Endodermal cell (in vitro differentiated cells): ENCODE data around the gene SH3BP5L. TPM values are rescaled to one million over a fixed set of nuclear protein-coding genes. Genes with fewer than 3 reads are reported as not detected.
"Not testable (repeated sequence)": the region's sequence is repeated elsewhere in the genome, so short reads cannot be mapped to it uniquely, and the experiment has no call there.

Experiments used
- DNase-seq: peaks from one replicate; pipeline ENCODE4 v3.0.0-alpha.2; 2017
- H3K27ac ChIP-seq: 2 replicates; pipeline ENCODE4 v1.5.1; 2013; ENCODE audit warnings: mild to moderate bottlenecking, low read depth, low read length, moderate library complexity
- H3K27me3 ChIP-seq: 2 replicates; pipeline ENCODE4 v1.6.1; 2013; ENCODE audit warnings: mild to moderate bottlenecking, low read length, moderate library complexity; ENCODE audit not compliant: insufficient read depth, control insufficient read depth, poor library complexity, severe bottlenecking
- H3K36me3 ChIP-seq: 2 replicates; pipeline ENCODE4 v1.7.0; 2013; ENCODE audit warnings: mild to moderate bottlenecking, low read length, moderate library complexity; ENCODE audit not compliant: control insufficient read depth, insufficient read depth
- H3K4me1 ChIP-seq: one replicate; pipeline ENCODE4 v1.7.0; 2013; ENCODE audit warnings: low read length; ENCODE audit not compliant: control insufficient read depth, insufficient read depth
- H3K4me3 ChIP-seq: 2 replicates; pipeline ENCODE4 v1.5.1; 2013; ENCODE audit warnings: mild to moderate bottlenecking, low read length, moderate library complexity
- H3K9ac ChIP-seq: 2 replicates; pipeline ENCODE4 v1.6.1; 2013; ENCODE audit warnings: mild to moderate bottlenecking, low read length, moderate library complexity; ENCODE audit not compliant: poor library complexity, severe bottlenecking; ENCODE audit errors: extremely low read depth
- H3K9me3 ChIP-seq: 2 replicates; pipeline ENCODE4 v1.6.1; 2013; ENCODE audit warnings: mild to moderate bottlenecking, low read length, moderate library complexity; ENCODE audit not compliant: control insufficient read depth
- H3K27ac Mint-ChIP-seq: 2 replicates; pipeline ENCODE4 v1.8.0; 2020; ENCODE audit warnings: mixed read lengths
- H3K27me3 Mint-ChIP-seq: 2 replicates; pipeline ENCODE4 v1.8.0; 2021; ENCODE audit warnings: mild to moderate bottlenecking, mixed read lengths; ENCODE audit not compliant: insufficient read depth
- H3K36me3 Mint-ChIP-seq: 2 replicates; pipeline ENCODE4 v1.8.0; 2020; ENCODE audit warnings: low read depth, mixed read lengths
- H3K4me1 Mint-ChIP-seq: 2 replicates; pipeline ENCODE4 v1.8.0; 2020; ENCODE audit warnings: mixed read lengths
- H3K4me3 Mint-ChIP-seq: 2 replicates; pipeline ENCODE4 v1.8.0; 2020; ENCODE audit warnings: mild to moderate bottlenecking, moderate library complexity, mixed read lengths
- H3K9me3 Mint-ChIP-seq: 2 replicates; pipeline ENCODE4 v1.8.0; 2020; ENCODE audit warnings: mild to moderate bottlenecking, mixed read lengths
- WGBS, 2 experiments: methylation state at CpG; one replicate each; pipeline versions ENCODE4 v1.1.5 to v1.1.7; 2013; ENCODE audit warnings: missing lambda C conversion rate in 2 of 2, mixed read lengths in 1 of 2; ENCODE audit not compliant: insufficient coverage in 1 of 2, insufficient read length in 1 of 2; 5-methylcytosine and 5-hydroxymethylcytosine counted together
- total RNA-seq, 2 donors: library from RNA; stranded (reverse); fragmentation: NEBNext Ultra II Directional in 1 of 2; extraction: Animal tissue kit (Norgen Biotek cat#: 25700) in 1 of 2; gene quantifications; 2 replicates in 1 of 2; 3 replicates in 1 of 2; pipeline ENCODE4 v1.2.1, GENCODE V29; 2021
- TF ChIP-seq, protein P1 (sequence below): fragments of 200-600 bp; sonication (generic); conservative IDR thresholded peaks from 2 replicates; pipeline ENCODE4 v1.5.0; 2021; ENCODE audit warnings: antibody characterized with exemption, mild to moderate bottlenecking

The SH3BP5L gene
- total RNA-seq, 2 donors from 2014 or later, result 27.2 to 30.2 TPM

DNA sequence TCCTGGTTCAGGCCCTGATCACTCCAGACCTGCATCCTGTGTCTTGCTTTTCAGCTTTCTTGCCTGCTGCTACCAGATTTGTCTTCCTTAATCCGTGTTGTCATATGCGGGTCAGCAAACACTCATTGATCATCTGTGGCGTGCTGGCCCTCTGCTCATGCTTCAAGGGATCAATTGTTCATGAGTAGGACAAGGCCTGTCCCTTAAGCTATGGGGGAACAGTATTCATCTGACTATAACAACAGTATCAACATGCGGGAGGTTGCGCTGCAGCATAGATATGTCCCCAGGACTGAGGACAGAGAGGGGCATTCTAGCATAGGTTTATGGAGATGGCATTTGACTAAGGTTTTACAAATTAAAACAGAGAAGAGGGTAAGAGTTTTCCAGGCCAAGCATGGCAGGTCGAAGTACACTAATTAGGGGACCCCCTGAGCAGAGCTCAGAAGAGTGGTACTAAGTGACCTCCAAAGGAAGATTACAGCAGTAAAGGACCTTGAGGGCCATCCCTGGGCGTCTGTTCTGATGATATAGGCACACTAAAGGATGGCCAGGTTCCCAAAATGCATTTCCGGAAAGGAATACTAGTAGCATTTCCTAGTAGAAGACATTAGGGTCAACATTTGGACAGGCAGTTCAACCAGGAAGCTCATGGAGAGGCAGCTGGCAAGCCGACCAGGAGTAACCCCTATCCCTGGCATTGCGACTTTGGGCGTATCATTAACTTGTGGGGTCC lies 11.5 kb upstream of the SH3BP5L start:
- Histone ChIP-seq H3K9ac (peak overlapping the region; percentile 60), H3K27ac (peak overlapping the region; percentile 29), H3K4me1 (no peaks in the 10 kb centered on the region), H3K9me3 (no peaks in the 10 kb centered on the region), H3K4me3 (peak overlapping the region; percentile 87), H3K36me3 (no peaks in the 10 kb centered on the region), H3K27me3 (peaks cover 16% of the 10 kb centered on the region)
- no peak overlapping the region for H3K4me3 Mint-ChIP-seq
- no peaks in the 10 kb centered on the region for H3K9me3 Mint-ChIP-seq
- H3K27me3 Mint-ChIP-seq, result peaks cover 2% of the 10 kb centered on the region
- no peaks in the 10 kb centered on the region for H3K36me3 Mint-ChIP-seq
- peak overlapping the region; percentile 82 for H3K27ac Mint-ChIP-seq
- TF ChIP-seq, protein P1, sequence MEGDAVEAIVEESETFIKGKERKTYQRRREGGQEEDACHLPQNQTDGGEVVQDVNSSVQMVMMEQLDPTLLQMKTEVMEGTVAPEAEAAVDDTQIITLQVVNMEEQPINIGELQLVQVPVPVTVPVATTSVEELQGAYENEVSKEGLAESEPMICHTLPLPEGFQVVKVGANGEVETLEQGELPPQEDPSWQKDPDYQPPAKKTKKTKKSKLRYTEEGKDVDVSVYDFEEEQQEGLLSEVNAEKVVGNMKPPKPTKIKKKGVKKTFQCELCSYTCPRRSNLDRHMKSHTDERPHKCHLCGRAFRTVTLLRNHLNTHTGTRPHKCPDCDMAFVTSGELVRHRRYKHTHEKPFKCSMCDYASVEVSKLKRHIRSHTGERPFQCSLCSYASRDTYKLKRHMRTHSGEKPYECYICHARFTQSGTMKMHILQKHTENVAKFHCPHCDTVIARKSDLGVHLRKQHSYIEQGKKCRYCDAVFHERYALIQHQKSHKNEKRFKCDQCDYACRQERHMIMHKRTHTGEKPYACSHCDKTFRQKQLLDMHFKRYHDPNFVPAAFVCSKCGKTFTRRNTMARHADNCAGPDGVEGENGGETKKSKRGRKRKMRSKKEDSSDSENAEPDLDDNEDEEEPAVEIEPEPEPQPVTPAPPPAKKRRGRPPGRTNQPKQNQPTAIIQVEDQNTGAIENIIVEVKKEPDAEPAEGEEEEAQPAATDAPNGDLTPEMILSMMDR, result no peak
- 64 to 78% methylated on average over 8 to 11 of the region's 11 CpGs for WGBS, 2 experiments
- peaks cover 5% of the 10 kb centered on the region for H3K4me1 Mint-ChIP-seq
- DNase-seq, result no peak

DNA sequence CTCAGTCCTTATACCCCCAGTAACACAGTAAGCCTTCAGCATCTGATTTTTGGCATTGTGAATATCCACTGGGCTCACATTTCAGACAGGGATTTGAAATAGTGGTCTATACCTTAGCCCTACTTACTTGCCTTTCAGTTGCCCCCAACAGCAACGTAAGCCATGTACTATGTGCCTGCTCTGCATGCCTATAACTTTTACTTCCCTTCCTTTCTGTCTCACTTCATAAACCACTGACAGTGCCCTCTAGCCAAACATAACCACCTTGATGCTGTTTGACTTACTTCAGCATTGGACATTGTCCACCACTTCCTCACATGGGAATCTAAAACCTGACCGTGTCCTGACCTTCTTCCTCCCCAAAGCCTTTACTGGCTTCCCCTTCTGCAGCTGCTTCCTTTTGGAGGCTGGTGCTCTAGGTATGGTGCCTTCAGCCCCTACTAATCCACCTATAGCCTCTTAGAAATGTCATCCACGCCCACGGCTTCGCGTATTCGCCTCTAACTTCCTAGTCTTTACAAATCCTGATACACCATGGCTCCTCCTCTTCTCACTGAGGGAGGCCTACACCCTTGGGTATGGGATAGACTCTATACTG lies 8.7 kb upstream of the SH3BP5L start:
- peaks cover 2% of the 10 kb centered on the region for H3K27me3 Mint-ChIP-seq
- H3K36me3 ChIP-seq, result no peaks in the 10 kb centered on the region
- no peaks in the 10 kb centered on the region for H3K4me1 ChIP-seq
- H3K4me1 Mint-ChIP-seq, result peaks cover 4% of the 10 kb centered on the region
- H3K9ac ChIP-seq, result no peak overlapping the region
- no peaks in the 10 kb centered on the region for H3K36me3 Mint-ChIP-seq
- WGBS, 2 experiments, result 80 to 81% methylated on average over 2 to 7 of the region's 7 CpGs
- H3K4me3 Mint-ChIP-seq, result no peak overlapping the region
- TF ChIP-seq, protein P1, result no peak
- DNase-seq, result peak; percentile 22
- no peak overlapping the region for H3K27ac Mint-ChIP-seq
- H3K9me3 Mint-ChIP-seq, result peaks cover 11% of the 10 kb centered on the region
- H3K27me3 ChIP-seq, result peaks cover 16% of the 10 kb centered on the region
- H3K4me3 ChIP-seq, result no peak overlapping the region
- H3K27ac ChIP-seq, result no peak overlapping the region
- no peaks in the 10 kb centered on the region for H3K9me3 ChIP-seq

DNA sequence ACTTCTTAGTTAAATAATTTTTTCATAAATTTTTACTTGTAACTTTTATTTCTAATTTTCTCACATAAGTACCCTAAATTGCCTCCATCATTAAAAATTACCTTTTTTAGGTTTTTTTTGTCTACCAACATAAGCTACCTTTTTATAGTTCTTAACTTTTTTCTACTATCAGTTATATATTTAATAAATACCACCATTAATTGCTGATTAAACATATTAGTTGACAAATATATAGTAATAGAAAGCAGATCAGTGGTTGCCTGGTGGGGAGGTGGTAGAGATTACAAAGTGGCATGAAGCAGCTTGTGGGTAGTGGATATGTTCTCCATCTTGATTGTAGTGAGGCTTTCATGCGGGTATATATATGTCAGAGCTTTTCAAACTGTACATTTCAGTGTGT lies 6.1 kb upstream of the SH3BP5L start:
- H3K27ac Mint-ChIP-seq, result no peak overlapping the region
- no peak overlapping the region for H3K27ac ChIP-seq
- no peaks in the 10 kb centered on the region for H3K36me3 ChIP-seq
- H3K9me3 Mint-ChIP-seq, result peaks cover 11% of the 10 kb centered on the region
- H3K9ac ChIP-seq, result no peak overlapping the region
- 100% methylated on average over 1 of the region's 1 CpG; no CpG with 5 or more reads in 1 of the 2 experiments for WGBS, 2 experiments
- peaks cover under 1% of the 10 kb centered on the region for H3K4me1 Mint-ChIP-seq
- no peak overlapping the region for H3K4me3 Mint-ChIP-seq
- no peak overlapping the region for H3K4me3 ChIP-seq
- DNase-seq, result no peak
- peaks cover 2% of the 10 kb centered on the region for H3K27me3 Mint-ChIP-seq
- H3K9me3 ChIP-seq, result no peaks in the 10 kb centered on the region
- H3K4me1 ChIP-seq, result no peaks in the 10 kb centered on the region
- TF ChIP-seq, protein P1, result no peak
- peaks cover 16% of the 10 kb centered on the region for H3K27me3 ChIP-seq
- no peaks in the 10 kb centered on the region for H3K36me3 Mint-ChIP-seq

DNA sequence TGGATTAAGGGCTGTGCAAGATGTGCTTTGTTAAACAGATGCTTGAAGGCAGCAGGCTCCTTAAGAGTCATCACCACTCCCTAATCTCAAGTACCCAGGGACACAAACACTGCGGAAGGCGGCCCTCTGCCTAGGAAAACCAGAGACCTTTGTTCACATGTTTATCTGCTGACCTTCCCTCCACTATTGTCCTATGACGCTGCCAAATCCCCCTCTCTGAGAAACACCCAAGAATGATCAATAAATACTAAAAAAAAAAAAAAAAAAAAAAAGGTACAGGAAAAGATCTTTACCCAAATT lies 5.0 kb upstream of the SH3BP5L start:
- H3K9ac ChIP-seq, H3K4me1 Mint-ChIP-seq, H3K36me3 ChIP-seq, H3K27ac ChIP-seq, H3K4me1 ChIP-seq, H3K27me3 Mint-ChIP-seq, H3K9me3 ChIP-seq, H3K36me3 Mint-ChIP-seq, H3K4me3 Mint-ChIP-seq, H3K4me3 ChIP-seq, H3K27ac Mint-ChIP-seq, DNase-seq: not testable (repeated sequence)
- peaks cover 11% of the 10 kb centered on the region for H3K9me3 Mint-ChIP-seq
- 60% methylated on average over 3 of the region's 3 CpGs; no CpG with 5 or more reads in 1 of the 2 experiments for WGBS, 2 experiments
- peaks cover 16% of the 10 kb centered on the region for H3K27me3 ChIP-seq
